Psoas muscle (tissue), 8 donors: ENCODE results near the gene MRAS. TPM values are rescaled to one million over a fixed set of nuclear protein-coding genes. Genes with fewer than 3 reads are reported as not detected.
A peak's percentile ranks its signal among the peaks of the same experiment; 100 is the strongest.

Experiments used
- ATAC-seq, 4 donors: fragments of 200-7000 bp; cut with Tn5 transposase; one replicate each; pipeline ENCODE4 v1.9.1; 2020; ENCODE audit warnings: moderate library complexity in 3 of 4, mild to moderate bottlenecking in 2 of 4
- DNase-seq, 2 donors: peaks; one replicate each; pipeline ENCODE4 v3.0.0-alpha.2; 2020
- H3K27ac ChIP-seq: fragments of 200-600 bp; one replicate; pipeline ENCODE4 v1.8.0; 2022
- H3K27me3 ChIP-seq, 3 donors: fragments of 200-600 bp in 1 of 3; one replicate each; pipeline versions ENCODE4 v1.6.1 to v1.8.0; 2013 to 2022; ENCODE audit warnings: low read length in 2 of 3, mild to moderate bottlenecking in 2 of 3, moderate library complexity in 1 of 3; ENCODE audit not compliant: insufficient read depth in 3 of 3
- H3K36me3 ChIP-seq, 2 donors: fragments of 200-600 bp in 1 of 2; one replicate each; pipeline versions ENCODE4 v1.6.1 to v1.8.0; 2013 to 2022; ENCODE audit warnings: low read depth in 1 of 2, mild to moderate bottlenecking in 1 of 2, moderate library complexity in 1 of 2; ENCODE audit not compliant: insufficient read depth in 1 of 2
- H3K4me1 ChIP-seq: fragments of 200-600 bp; one replicate; pipeline ENCODE4 v1.8.0; 2022
- H3K4me3 ChIP-seq: fragments of 200-600 bp; one replicate; pipeline ENCODE4 v1.8.0; 2022; ENCODE audit warnings: mild to moderate bottlenecking
- H3K9me3 ChIP-seq: fragments of 200-600 bp; one replicate; pipeline ENCODE4 v1.8.0; 2022
- WGBS, 3 donors: extraction: QIAGEN DNeasy Blood & Tissue Kit; methylation state at CpG; one replicate each; pipeline versions ENCODE4 v1.1.6 to v1.1.7; 2013; 5-methylcytosine and 5-hydroxymethylcytosine counted together
- intact Hi-C, 2 donors: fragments of 100-400 bp; cut with DNase I; formaldehyde crosslinking; loops; one replicate each; pipeline versions ENCODE4 v1.11.0 to v1.14.2; 2022
- polyA plus RNA-seq, 3 donors: library from polyadenylated mRNA; stranded (reverse); fragments of 200-250 nt; gene quantifications; one replicate each; pipeline ENCODE4 v1.2.3, GENCODE V29; 2013
- total RNA-seq, 4 donors: library from RNA; stranded (reverse); fragmentation: NEBNext Ultra II Directional in 2 of 4; extraction: Animal tissue kit (Norgen Biotek cat#: 25700) in 2 of 4; gene quantifications; one replicate each; pipeline versions ENCODE4 v1.2.1 to v1.2.4, GENCODE V29; 2021 to 2023
- TF ChIP-seq, protein P1 (sequence below): fragments of 200-600 bp; IDR thresholded peaks from one replicate; pipeline ENCODE4 v1.8.0; 2022; ENCODE audit warnings: antibody characterized with exemption
- donor health status: healthy with polysubstance abuse.
- donor health status: DM: no; HTN: no; CAD: no; lungs with moderate emphysema.
- donor health status: Bipolar disorder and iron deficiency.
- donor health status: healthy.
- donor health status: DM: yes; HTN: yes; CAD: no.
- donor health status: DM: no; HTN: no; CAD: no.
- donor health status: DM: no; HTN: no; CAD: no.
- donor health status: DM: yes; HTN: yes; CAD: no.

Gene MRAS
- total and polyA plus RNA-seq, 7 donors = 43.8 to 166 (median 107) TPM

DNA sequence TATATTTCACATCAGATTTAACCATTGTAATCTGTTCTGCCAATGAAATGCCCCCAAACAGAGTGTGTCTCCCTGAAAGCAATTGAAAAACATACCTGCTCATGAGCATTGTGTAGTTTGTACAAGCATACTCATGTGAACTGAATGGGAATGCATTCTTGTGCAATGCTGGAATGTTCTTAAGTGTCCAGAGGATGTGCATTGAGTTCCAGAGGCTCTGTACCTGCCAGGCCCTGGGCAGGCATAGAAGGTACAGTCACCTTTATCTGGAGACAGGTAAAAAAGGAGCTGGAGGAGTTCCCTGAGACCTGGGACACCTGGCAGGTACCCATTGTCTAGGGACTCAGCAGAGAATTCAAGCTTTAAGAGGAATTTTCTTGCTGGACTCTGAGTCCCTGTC, 2.8 kb downstream of the MRAS start:
- H3K4me1 ChIP-seq = peaks cover 46% of the 10 kb centered on the region
- H3K27ac ChIP-seq = peak overlapping the region; percentile 98
- ATAC-seq = no peak
- H3K9me3 ChIP-seq = no peaks in the 10 kb centered on the region
- peak overlapping the region; percentile 81 for H3K4me3 ChIP-seq
- DNase-seq = no peak
- peaks cover 0 to 20% of the 10 kb centered on the region in 2 donors for H3K36me3 ChIP-seq
- H3K27me3 ChIP-seq = no peaks in the 10 kb centered on the region
- intact Hi-C loops = loop anchor here (5.0 kb wide), 1 partner anchor 36 kb away; no protein-coding TSS in a partner anchor
- TF ChIP-seq, protein P1, sequence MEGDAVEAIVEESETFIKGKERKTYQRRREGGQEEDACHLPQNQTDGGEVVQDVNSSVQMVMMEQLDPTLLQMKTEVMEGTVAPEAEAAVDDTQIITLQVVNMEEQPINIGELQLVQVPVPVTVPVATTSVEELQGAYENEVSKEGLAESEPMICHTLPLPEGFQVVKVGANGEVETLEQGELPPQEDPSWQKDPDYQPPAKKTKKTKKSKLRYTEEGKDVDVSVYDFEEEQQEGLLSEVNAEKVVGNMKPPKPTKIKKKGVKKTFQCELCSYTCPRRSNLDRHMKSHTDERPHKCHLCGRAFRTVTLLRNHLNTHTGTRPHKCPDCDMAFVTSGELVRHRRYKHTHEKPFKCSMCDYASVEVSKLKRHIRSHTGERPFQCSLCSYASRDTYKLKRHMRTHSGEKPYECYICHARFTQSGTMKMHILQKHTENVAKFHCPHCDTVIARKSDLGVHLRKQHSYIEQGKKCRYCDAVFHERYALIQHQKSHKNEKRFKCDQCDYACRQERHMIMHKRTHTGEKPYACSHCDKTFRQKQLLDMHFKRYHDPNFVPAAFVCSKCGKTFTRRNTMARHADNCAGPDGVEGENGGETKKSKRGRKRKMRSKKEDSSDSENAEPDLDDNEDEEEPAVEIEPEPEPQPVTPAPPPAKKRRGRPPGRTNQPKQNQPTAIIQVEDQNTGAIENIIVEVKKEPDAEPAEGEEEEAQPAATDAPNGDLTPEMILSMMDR = no peak

DNA sequence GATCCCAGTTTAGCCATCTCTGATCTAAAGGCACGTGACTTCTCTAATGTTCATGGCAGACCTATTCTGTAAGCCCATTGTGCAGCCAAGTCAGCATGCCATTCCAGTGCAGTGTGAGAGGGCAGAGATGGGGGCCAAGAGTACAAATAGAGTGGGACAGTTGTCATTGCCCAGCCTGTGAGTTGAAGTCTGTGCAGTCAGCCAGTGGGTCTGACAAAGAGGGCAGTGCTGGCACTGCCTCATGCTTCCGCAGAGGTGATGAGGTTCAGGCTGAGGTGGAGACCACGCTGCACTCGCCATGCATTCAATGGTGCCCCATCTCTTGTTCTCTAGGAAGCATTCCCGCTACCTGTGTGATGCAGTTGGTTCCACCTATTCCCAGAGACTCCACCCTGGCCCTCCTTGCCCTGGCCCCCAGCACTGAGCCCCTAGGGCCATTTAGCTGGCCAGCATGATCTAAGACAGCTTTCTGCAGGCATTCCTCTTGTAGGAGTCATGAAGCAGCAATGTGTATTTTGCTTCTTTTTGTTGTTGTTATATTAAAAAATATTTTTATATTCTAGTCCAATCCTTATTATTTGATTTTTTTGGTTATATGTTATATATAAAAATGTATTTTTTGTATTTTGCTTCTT, 3.7 kb downstream of the MRAS start:
- Histone ChIP-seq H3K27ac (peak overlapping the region; percentile 98), H3K9me3 (no peaks in the 10 kb centered on the region), H3K27me3 (no peaks in the 10 kb centered on the region), H3K4me1 (peaks cover 55% of the 10 kb centered on the region), H3K36me3 (peaks cover 0 to 27% of the 10 kb centered on the region in 2 donors), H3K4me3 (peak overlapping the region; percentile 4)
- intact Hi-C loops = loop anchor here (5.0 kb wide), 1 partner anchor 35 kb away; no protein-coding TSS in a partner anchor
- DNase-seq (peak; percentile 34 to 71), ATAC-seq (peak in 3 of 4 donors; percentile 66 to 74 (median 73))
- TF ChIP-seq, protein P1 = no peak
- WGBS, 3 donors = 66 to 74% (median 72%) methylated on average over 5 of the region's 5 CpGs

DNA sequence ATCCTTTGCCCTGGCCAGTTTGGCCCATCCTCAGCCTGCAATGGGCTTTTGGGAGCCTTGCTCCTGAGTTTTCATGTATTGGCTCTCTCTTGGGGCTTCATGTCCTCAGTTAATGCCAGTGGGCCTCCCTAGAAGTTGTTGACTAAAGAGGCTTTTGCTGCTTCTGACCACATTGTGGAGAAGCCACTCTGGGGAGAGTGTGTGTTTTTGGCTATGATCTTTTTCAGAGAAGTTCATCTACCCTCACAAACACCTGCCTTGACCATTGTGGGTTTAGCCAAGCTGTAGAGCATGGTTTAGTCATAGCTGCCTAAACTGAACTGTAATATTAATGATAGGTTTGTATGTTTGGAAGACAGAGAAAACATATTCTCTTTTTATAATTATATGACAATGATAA, 6.0 kb downstream of the MRAS start:
- Histone ChIP-seq H3K27me3 (no peaks in the 10 kb centered on the region), H3K4me1 (peaks cover 77% of the 10 kb centered on the region), H3K36me3 (peaks cover 0 to 39% of the 10 kb centered on the region in 2 donors), H3K4me3 (no peak overlapping the region), H3K9me3 (no peaks in the 10 kb centered on the region), H3K27ac (no peak overlapping the region)
- no peak for DNase-seq
- intact Hi-C loops = loop anchor here (5.0 kb wide), 1 partner anchor 33 kb away; no protein-coding TSS in a partner anchor
- TF ChIP-seq, protein P1 = no peak
- ATAC-seq = no peak

- Histone ChIP-seq H3K27ac (no peak overlapping the region), H3K4me1 (peaks cover 84% of the 10 kb centered on the region)
These were observed 6.7 kb downstream of the MRAS start for GRCh38 chr3:138355071-138355470.

More at GRCh38 chr3:138355071-138355470, 6.7 kb downstream of the MRAS start:
- no peaks in the 10 kb centered on the region for H3K27me3 ChIP-seq
- 61 to 73% (median 65%) methylated on average over 3 of the region's 3 CpGs for WGBS, 3 donors
- TF ChIP-seq, protein P1 = no peak
- DNase-seq (no peak), ATAC-seq (no peak)
- H3K36me3 ChIP-seq = peaks cover 0 to 39% of the 10 kb centered on the region in 2 donors
- H3K4me3 ChIP-seq = no peak overlapping the region
- H3K9me3 ChIP-seq = no peaks in the 10 kb centered on the region
- intact Hi-C loops = no loop called here
